Naive B cell (primary cell): ENCODE measurements around the gene PLD2. TPM values are rescaled to one million over a fixed set of nuclear protein-coding genes. Genes with fewer than 3 reads are reported as not detected.

Experiments
- ATAC-seq, 2 donors: fragments of 150-1000 bp; cut with Tn5 transposase; 2 replicates each; pipeline ENCODE4 v1.10.0; 2021; ENCODE audit warnings: low read depth in 2 of 2, mild to moderate bottlenecking in 2 of 2, moderate library complexity in 2 of 2
- DNase-seq: peaks from one replicate; pipeline ENCODE4 v3.0.0; 2022
- H3K27ac Mint-ChIP-seq, 6 donors: one replicate each; pipeline ENCODE4 v1.8.0; 2020 to 2022; ENCODE audit warnings: mild to moderate bottlenecking in 6 of 6, mixed read lengths in 6 of 6, moderate library complexity in 5 of 6, inconsistent platforms in 2 of 6
- H3K27me3 Mint-ChIP-seq, 3 donors: one replicate each; pipeline ENCODE4 v1.8.0; 2021 to 2022; ENCODE audit warnings: mixed read lengths in 3 of 3, mild to moderate bottlenecking in 1 of 3
- H3K36me3 Mint-ChIP-seq, 2 donors: one replicate each; pipeline ENCODE4 v1.8.0; 2020 to 2022; ENCODE audit warnings: mixed read lengths in 2 of 2, inconsistent platforms in 1 of 2, mild to moderate bottlenecking in 1 of 2
- H3K4me1 Mint-ChIP-seq, 3 donors: one replicate each; pipeline ENCODE4 v1.8.0; 2020 to 2022; ENCODE audit warnings: mixed read lengths in 3 of 3, inconsistent platforms in 1 of 3, mild to moderate bottlenecking in 1 of 3, moderate library complexity in 1 of 3
- H3K4me3 Mint-ChIP-seq, 8 donors: one replicate each; pipeline ENCODE4 v1.8.0; 2020 to 2022; ENCODE audit warnings: mild to moderate bottlenecking in 8 of 8, mixed read lengths in 8 of 8, moderate library complexity in 8 of 8, inconsistent platforms in 2 of 8
- H3K9me3 Mint-ChIP-seq, 7 donors: one replicate each; pipeline ENCODE4 v1.8.0; 2020 to 2022; ENCODE audit warnings: mixed read lengths in 7 of 7, mild to moderate bottlenecking in 5 of 7, inconsistent platforms in 2 of 7, moderate library complexity in 1 of 7
- polyA plus RNA-seq, 6 donors: library from polyadenylated mRNA; unstranded; fragments of 300-500 nt; fragmentation: Illumina TruSeq; gene quantifications; one replicate each; pipeline ENCODE4 v1.2.3, GENCODE V29; 2021; ENCODE audit warnings: low read depth in 6 of 6

Gene PLD2
- polyA plus RNA-seq, 6 donors from 2014 or later = 0.54 to 4.6 (median 3.7) TPM

DNA sequence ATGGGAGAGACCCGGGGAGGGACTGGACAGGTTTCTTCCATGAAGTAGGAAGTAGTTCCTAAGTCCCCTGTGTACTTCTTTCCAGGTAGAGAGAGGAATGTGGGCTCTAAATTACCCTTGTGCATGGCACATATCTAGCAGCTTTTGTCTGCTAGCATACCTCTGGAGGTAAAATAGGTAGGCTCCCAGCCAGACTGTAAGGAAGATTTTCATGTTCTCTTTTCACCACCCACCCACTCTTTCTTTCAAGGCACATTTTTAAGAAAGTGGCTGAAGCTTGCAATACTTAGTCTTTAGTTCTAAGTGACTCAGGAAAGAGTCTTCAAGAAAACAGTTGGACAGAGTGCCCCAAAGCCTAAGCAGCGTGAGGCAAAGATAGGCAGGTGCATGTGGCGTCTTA lies 35.4 kb downstream of the PLD2 start:
- Mint-ChIP-seq H3K9me3 (no peaks in the 10 kb centered on the region), H3K27me3 (no peaks in the 10 kb centered on the region), H3K4me3 (no peak overlapping the region), H3K4me1 (peaks cover 38 to 57% (median 50%) of the 10 kb centered on the region in 3 donors), H3K27ac (no peak overlapping the region), H3K36me3 (no peaks in the 10 kb centered on the region)
- ATAC-seq (no peak), DNase-seq (no peak)

DNA sequence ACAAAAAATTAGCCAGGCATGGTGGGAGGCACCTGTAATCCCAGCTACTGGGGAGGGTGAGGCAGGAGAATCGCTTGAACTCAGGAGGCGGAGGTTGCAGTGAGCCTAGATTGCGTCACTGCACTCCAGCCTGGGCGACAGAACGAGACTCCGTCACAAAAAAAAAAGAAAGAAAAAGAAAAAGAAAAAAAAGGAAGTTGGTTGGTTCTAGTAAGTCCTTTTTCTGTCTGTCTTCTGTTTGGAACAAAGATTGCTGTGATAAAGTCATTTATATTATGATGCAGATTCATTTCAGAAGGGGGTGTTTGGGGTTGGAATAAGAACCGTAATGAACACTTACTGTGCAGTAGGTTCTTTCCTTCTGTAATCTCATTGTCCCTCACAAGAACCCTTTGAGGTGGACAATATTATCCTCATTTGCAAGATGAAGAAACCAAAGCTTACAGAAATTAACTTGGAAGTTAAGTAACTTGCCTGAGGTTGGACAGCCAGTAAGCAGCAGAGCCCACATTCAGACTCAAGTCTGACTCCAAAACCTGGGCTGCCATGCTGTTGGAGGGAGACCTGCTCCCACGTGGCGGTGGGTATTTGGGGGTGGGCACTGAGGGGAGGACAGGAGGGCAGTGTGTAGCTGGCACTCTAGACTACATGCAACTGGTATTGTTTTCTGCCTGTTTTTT lies 36.5 kb downstream of the PLD2 start:
- H3K27ac Mint-ChIP-seq = peak overlapping the region in 1 of 6 donors; percentile 45
- no peak for DNase-seq

GRCh38 chr17:4845118-4845517 lies 38.2 kb downstream of the PLD2 start:
- Mint-ChIP-seq H3K36me3 (no peaks in the 10 kb centered on the region), H3K4me1 (peaks cover 32 to 59% (median 53%) of the 10 kb centered on the region in 3 donors), H3K27ac (no peak overlapping the region), H3K4me3 (no peak overlapping the region), H3K9me3 (no peaks in the 10 kb centered on the region), H3K27me3 (no peaks in the 10 kb centered on the region)
- ATAC-seq (no peak), DNase-seq (no peak)

More for the DNA sequence above, 36.5 kb downstream of the PLD2 start:
- no peak for ATAC-seq
- H3K27me3 Mint-ChIP-seq = no peaks in the 10 kb centered on the region
- H3K9me3 Mint-ChIP-seq = no peaks in the 10 kb centered on the region
- peaks cover 38 to 55% (median 55%) of the 10 kb centered on the region in 3 donors for H3K4me1 Mint-ChIP-seq
- no peaks in the 10 kb centered on the region for H3K36me3 Mint-ChIP-seq
- H3K4me3 Mint-ChIP-seq = no peak overlapping the region

DNA sequence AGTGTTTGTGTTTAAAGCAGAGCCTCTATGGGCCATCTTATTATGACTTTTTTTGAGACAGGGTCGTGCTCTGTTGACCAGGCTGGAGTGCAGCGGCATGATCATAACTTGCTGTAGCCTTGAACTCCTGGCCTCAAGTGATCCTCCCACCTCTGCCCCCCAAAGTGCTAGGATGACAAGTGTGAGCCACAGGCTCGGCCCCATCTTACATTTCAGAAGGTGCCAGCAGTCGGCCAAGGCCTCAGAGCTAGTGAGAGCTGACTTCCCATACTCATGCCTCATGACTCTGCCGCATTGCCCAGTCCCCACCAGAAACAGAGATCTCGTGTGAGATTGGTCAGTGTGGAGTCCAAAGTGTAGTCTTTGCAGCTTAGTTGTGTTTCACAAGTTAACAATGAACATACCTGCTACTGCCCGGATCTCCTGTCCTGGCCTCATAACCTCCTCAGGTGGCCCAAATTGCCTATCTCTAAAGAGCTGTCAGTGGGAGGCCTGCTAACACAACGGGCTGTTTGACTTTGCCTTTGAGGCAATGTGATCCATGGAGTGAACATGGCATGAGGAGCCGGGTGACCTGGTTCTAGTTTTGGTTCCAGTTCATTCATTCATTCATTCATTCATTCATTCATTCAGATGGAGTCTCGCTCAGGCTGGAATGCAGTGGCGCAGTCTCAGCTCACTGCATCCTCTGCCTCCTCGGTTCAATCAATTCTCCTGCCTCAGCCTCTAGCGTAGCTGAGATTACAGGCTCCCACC lies 39.9 kb downstream of the PLD2 start:
- no peak overlapping the region for H3K27ac Mint-ChIP-seq
- H3K36me3 Mint-ChIP-seq = no peaks in the 10 kb centered on the region
- H3K27me3 Mint-ChIP-seq = no peaks in the 10 kb centered on the region
- no peaks in the 10 kb centered on the region for H3K9me3 Mint-ChIP-seq
- peaks cover 33 to 60% (median 58%) of the 10 kb centered on the region in 3 donors for H3K4me1 Mint-ChIP-seq
- no peak for ATAC-seq
- H3K4me3 Mint-ChIP-seq = no peak overlapping the region
- DNase-seq = no peak

GRCh38 chr17:4849011-4849536 lies 42.1 kb downstream of the PLD2 start:
- peaks cover 0 to 8% of the 10 kb centered on the region in 2 donors for H3K36me3 Mint-ChIP-seq
- no peaks in the 10 kb centered on the region for H3K27me3 Mint-ChIP-seq
- no peak for DNase-seq
- H3K27ac Mint-ChIP-seq = peak overlapping the region in 1 of 6 donors; percentile 64
- peak overlapping the region in 1 of 8 donors; percentile 55 for H3K4me3 Mint-ChIP-seq
- ATAC-seq = no peak
- peaks cover 41 to 56% (median 51%) of the 10 kb centered on the region in 3 donors for H3K4me1 Mint-ChIP-seq
- peaks cover 0 to 6% (median 0%) of the 10 kb centered on the region in 7 donors for H3K9me3 Mint-ChIP-seq

GRCh38 chr17:4850246-4850645 lies 43.3 kb downstream of the PLD2 start:
- Mint-ChIP-seq H3K36me3 (peaks cover 3 to 16% of the 10 kb centered on the region in 2 donors), H3K27ac (peak overlapping the region in 2 of 6 donors; percentile 38 to 84), H3K27me3 (no peaks in the 10 kb centered on the region), H3K4me1 (peaks cover 39 to 56% (median 45%) of the 10 kb centered on the region in 3 donors), H3K9me3 (peaks cover 0 to 6% (median 0%) of the 10 kb centered on the region in 7 donors), H3K4me3 (no peak overlapping the region)
- ATAC-seq (no peak), DNase-seq (no peak)

DNA sequence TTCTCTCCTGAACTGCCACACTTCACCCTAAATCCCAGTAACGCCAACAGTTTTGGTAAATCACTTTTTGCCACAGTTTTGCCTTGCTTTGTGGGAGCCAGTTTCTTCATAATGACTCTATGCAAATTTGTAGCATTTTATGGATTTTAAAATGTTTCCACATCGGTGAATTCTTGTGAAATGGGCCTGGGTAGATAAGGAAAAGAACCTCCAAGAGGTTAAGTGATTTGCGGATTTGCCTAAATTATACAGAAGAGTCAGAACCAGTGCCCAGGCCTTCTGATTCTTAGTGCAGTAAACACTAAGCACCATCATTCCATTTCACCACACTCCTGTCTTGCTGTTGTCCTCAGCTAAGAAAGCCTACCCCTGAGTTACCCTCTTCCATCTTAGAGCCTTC lies 44.1 kb downstream of the PLD2 start:
- Mint-ChIP-seq H3K27ac (peak overlapping the region in 1 of 6 donors; percentile 81), H3K9me3 (peaks cover 0 to 6% (median 0%) of the 10 kb centered on the region in 7 donors), H3K36me3 (peaks cover 3 to 16% of the 10 kb centered on the region in 2 donors), H3K4me1 (peaks cover 38 to 52% (median 40%) of the 10 kb centered on the region in 3 donors), H3K27me3 (no peaks in the 10 kb centered on the region), H3K4me3 (no peak overlapping the region)
- no peak for DNase-seq
- no peak for ATAC-seq

DNA sequence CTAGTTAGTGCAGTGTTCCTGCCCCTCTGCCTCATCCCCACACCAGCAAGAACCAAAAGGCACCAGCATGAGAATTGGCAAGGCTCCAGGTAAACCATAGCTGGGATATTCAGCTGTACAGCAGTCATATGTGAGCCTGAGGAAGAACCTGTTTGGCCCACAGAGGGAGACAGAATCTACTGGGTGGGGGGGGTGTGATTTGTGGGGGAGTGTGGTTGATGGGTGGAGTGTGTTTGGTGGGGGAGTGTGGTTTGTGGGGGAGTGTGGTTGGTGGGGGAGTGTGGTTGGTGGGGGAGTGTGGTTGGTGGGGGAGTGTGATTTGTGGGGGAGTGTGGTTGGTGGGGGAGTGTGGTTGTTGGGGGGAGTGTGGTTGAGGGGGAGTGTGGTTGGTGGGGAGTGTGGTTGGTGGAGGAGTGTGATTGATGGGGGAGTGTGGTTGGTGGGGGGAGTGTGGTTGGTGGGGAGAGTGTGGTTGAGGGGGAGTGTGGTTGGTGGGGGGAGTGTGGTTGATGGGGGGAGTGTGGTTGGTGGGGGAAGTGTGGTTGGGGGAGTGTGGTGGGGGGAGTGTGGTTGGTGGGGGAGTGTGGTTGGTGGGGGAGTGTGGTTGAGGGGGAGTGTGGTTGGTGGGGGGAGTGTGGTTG lies 45.7 kb downstream of the PLD2 start:
- Mint-ChIP-seq H3K4me1 (peaks cover 43 to 54% (median 44%) of the 10 kb centered on the region in 3 donors), H3K9me3 (peaks cover 0 to 6% (median 0%) of the 10 kb centered on the region in 7 donors), H3K27me3 (no peaks in the 10 kb centered on the region), H3K27ac (peak overlapping the region in 3 of 6 donors; percentile 15 to 78 (median 70)), H3K36me3 (peaks cover 3 to 16% of the 10 kb centered on the region in 2 donors), H3K4me3 (no peak overlapping the region)
- ATAC-seq (no peak), DNase-seq (no peak)

GRCh38 chr17:4853208-4853671 lies 46.3 kb downstream of the PLD2 start:
- H3K36me3 Mint-ChIP-seq = peaks cover 3 to 16% of the 10 kb centered on the region in 2 donors
- DNase-seq (no peak), ATAC-seq (no peak)
- H3K4me3 Mint-ChIP-seq = no peak overlapping the region
- peaks cover 0 to 6% (median 0%) of the 10 kb centered on the region in 7 donors for H3K9me3 Mint-ChIP-seq
- H3K4me1 Mint-ChIP-seq = peaks cover 42 to 54% (median 44%) of the 10 kb centered on the region in 3 donors
- H3K27ac Mint-ChIP-seq = no peak overlapping the region
- no peaks in the 10 kb centered on the region for H3K27me3 Mint-ChIP-seq

DNA sequence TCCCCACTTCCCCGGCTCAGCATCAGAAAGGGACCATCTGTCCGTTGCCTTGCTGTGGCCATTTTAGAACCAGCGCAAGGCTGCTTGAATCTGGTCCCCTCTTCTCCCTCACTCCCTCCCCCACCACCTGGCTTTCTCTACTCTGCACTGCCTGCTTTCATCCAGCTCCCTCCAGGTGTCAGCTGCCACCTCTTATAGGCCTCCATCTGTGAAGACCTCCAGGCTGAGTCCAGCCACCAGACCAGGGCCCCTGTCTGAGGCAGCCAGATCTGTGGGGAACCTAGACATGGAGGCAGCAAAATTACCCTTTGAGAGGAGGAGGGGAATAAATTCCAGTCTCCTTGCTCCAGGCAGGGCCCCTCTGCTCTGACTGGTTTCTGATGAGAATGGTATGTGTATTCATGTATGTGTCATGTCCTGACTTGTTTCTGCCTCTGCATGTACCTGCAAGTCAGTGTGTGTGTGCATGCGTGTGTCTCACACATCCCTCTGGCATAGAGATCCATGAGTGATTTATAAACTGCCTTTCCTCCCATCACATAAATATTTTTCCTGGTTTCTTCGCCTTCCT lies 47.2 kb downstream of the PLD2 start:
- H3K27ac Mint-ChIP-seq = peak overlapping the region in 1 of 6 donors; percentile 26

GRCh38 chr17:4856271-4856936 lies 49.5 kb downstream of the PLD2 start:
- Mint-ChIP-seq H3K36me3 (peaks cover 8 to 23% of the 10 kb centered on the region in 2 donors), H3K4me1 (peaks cover 23 to 39% (median 28%) of the 10 kb centered on the region in 3 donors), H3K27ac (peak overlapping the region in 4 of 6 donors; percentile 9 to 94 (median 51)), H3K9me3 (peaks cover 0 to 6% (median 0%) of the 10 kb centered on the region in 7 donors), H3K4me3 (no peak overlapping the region), H3K27me3 (no peaks in the 10 kb centered on the region)
- ATAC-seq (no peak), DNase-seq (no peak)

More for the DNA sequence above, 47.2 kb downstream of the PLD2 start:
- Mint-ChIP-seq H3K9me3 (peaks cover 0 to 6% (median 0%) of the 10 kb centered on the region in 7 donors), H3K4me1 (peaks cover 38 to 54% (median 44%) of the 10 kb centered on the region in 3 donors), H3K4me3 (no peak overlapping the region), H3K27me3 (no peaks in the 10 kb centered on the region), H3K36me3 (peaks cover 3 to 16% of the 10 kb centered on the region in 2 donors)
- no peak for ATAC-seq
- DNase-seq = no peak

GRCh38 chr17:4856937-4857314 lies 50.0 kb downstream of the PLD2 start:
- Mint-ChIP-seq H3K4me3 (no peak overlapping the region), H3K36me3 (peaks cover 8 to 22% of the 10 kb centered on the region in 2 donors), H3K4me1 (peaks cover 21 to 36% (median 26%) of the 10 kb centered on the region in 3 donors), H3K27me3 (no peaks in the 10 kb centered on the region), H3K9me3 (peaks cover 0 to 5% (median 0%) of the 10 kb centered on the region in 7 donors), H3K27ac (no peak overlapping the region)
- DNase-seq (no peak), ATAC-seq (no peak)
